ENCODE measurements around the gene CCDC157.

CCDC157 gene

GRCh38 chr22:30416403-30416802 is 59.6 kb downstream of the CCDC157 start:
- DNase-seq (ENCODE audit: low spot score), result no peak

GRCh38 chr22:30416837-30417236 is 60.0 kb downstream of the CCDC157 start:
- no peak for DNase-seq (ENCODE audit: low spot score)

DNA sequence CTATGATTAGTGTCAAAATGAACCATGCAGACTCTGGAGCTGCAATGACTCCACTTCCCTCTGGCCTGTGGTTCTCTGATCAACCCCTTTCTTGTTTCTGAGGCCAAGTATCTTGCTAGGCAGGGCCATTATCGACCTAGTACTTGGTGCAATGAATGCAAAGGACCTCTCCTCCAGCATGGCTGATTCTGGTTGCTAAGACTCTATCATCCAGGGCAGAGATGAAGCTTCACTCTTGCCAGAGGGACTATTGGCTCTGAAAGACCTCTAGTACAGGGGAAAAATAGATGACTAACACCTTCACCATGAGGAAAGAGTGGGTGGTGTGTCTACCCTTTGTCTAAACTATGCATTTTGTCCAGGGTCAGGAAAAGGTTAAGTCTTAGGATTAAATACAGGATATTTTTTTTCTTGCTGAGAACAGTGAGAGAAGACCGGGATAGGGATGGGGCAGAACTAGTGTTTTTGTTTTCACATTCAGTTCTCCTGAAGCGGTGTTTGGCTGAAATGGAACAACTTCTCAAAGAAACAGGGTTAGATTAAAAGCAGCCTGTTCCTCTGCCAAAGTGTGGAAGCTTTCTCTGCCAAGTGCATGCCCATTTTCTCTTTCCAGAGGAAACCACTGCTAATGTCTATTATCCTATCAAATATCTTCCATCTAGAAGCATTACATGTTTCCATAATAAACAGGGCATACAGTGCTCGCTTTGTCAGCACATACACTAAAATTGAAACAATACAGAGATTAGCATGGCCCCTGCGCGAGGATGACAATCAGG is 63.7 kb downstream of the CCDC157 start:
- peak; percentile 56 for DNase-seq (ENCODE audit: low spot score)

GRCh38 chr22:30421695-30422480 is 65.1 kb downstream of the CCDC157 start:
- peak; percentile 82 for DNase-seq (ENCODE audit: low spot score)

DNA sequence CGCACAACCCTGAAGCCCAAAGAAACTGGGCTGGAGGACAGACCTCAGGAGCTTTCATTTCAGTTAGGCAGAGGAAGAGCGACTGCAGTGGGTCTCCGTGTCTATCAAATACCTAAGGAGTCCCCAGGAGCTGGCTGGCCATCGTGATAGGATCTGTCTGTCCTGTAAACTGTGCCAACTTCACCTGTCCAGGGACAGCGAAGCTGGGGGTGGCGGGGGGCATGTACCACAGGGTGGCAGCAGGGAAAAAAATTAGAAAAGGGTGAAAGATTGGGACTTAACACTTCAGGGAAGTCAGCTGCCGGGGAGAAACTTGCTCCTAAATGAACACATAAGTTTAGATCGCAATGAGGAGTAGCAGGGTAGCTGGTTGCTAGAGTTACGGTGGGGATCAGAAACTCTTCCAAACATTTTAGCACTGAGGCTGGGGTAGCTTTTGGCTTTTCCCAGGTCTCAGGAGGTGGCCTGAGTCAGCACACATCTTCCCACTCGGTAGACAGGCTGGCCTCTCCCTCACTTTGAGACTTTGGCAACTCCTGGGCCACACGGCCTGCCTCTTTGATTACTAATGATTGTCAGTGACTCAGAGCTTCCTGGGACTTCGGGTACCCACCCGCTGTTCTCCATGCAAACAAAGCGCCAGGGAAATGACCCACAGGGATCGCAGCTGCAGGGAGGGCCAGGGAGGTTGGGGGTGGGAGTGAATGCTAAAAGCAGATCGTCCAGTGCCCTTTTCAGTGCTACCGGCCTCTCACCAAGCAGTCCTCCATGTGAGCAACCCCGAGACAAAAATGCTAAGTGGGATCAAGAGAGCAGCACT is 65.9 kb downstream of the CCDC157 start:
- peak; percentile 75 for DNase-seq (ENCODE audit: low spot score)

DNA sequence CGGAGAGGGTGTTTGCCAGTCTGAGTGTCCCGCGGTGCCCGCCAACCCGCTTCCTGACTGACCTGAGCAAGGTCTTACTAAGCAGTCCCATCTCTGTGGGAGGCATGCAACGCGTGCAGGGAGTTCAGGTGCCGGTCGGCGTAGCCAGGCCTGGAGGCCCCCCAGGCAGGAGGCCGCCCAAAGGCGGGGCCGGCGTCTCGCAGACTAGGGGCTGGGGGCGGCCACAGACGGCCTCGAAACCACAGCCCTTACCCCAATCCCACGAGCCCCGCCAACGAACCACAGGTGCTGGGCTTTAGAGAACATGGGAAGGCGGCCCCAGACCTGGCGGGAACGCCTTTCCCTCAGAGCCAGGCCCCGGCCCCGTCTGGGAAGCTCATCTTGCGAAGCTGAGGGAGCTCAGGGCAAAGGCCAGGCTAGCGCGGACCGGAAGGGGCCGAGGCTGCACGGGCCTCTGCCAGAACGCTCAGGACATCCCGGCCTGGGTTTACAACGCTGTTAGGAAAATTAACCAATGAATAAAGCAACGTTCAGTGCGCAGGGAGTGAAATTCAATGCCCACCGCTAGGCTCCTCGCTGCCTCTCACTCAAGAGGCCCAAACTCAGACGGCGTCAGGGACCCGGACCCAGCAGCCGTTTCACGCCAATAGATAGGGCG is 66.6 kb downstream of the CCDC157 start:
- peak; percentile 37 for DNase-seq (ENCODE audit: low spot score)

GRCh38 chr22:30423959-30424533 is 67.2 kb downstream of the CCDC157 start:
- peak; percentile 99 for DNase-seq (ENCODE audit: low spot score)

- peak; percentile 46 for DNase-seq (ENCODE audit: low spot score)
Observed at GRCh38 chr22:30424534-30425326, 67.9 kb downstream of the CCDC157 start.

DNA sequence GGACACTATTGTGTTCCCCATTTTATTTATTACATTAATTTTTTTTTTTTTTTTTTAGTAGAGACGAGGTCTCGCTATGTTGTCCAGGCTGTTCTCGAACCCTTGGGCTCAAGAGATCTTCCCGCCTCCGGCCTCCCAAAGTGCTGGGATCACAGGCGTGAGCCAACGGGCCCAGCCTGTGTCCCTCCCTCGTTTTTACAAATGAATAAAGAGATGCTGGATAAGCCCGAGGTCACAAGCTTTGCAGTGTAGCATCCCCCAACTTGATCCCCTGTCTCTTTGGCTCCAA is 68.5 kb downstream of the CCDC157 start:
- DNase-seq (ENCODE audit: low spot score), result no peak

- peak; percentile 25 for DNase-seq (ENCODE audit: low spot score)
Observed at GRCh38 chr22:30425616-30426387, 69.0 kb downstream of the CCDC157 start, which contains the start of gene MTFP1. Gene MTFP1 (plus strand): TSS chr22:30425768. CDS start chr22:30425880, 112 bp downstream.
